Measurements from ENCODE around the gene NAA10.

DNA sequence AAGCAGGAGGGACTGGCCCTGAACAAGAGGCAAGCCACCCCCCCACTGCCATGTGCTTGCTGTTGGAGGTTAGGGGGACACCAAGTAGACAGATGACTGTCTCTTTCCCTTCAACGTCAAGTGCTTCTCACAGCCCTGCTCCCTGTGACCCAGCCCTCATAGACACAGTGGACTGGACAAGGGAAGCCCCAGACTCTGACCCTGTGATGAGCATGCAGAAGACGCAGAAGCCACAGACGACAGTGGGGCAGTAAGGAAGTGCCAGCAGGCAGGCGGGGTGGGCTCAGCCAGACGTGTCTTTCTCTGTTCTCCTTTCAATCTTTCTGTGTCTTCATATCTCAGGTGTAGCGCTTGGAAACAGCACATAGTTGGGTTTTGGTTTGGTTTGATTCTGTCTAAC is 46.5 kb downstream of the NAA10 start:
- TF ChIP-seq, protein P1, sequence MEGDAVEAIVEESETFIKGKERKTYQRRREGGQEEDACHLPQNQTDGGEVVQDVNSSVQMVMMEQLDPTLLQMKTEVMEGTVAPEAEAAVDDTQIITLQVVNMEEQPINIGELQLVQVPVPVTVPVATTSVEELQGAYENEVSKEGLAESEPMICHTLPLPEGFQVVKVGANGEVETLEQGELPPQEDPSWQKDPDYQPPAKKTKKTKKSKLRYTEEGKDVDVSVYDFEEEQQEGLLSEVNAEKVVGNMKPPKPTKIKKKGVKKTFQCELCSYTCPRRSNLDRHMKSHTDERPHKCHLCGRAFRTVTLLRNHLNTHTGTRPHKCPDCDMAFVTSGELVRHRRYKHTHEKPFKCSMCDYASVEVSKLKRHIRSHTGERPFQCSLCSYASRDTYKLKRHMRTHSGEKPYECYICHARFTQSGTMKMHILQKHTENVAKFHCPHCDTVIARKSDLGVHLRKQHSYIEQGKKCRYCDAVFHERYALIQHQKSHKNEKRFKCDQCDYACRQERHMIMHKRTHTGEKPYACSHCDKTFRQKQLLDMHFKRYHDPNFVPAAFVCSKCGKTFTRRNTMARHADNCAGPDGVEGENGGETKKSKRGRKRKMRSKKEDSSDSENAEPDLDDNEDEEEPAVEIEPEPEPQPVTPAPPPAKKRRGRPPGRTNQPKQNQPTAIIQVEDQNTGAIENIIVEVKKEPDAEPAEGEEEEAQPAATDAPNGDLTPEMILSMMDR (IDR thresholded peaks at IDR 0.05 in 8 of 11, conservative IDR thresholded peaks at IDR 0.05 in 3 of 11), result no peak
- TF ChIP-seq POLR2AphosphoS5 (IDR thresholded peaks at IDR 0.05), result no peak

Measured in spleen (tissue), 7 donors.